ENCODE measurements around the gene GRIA4. TPM values are rescaled to one million over a fixed set of nuclear protein-coding genes. Genes with fewer than 3 reads are reported as not detected.

Gene GRIA4
- total RNA-seq, 1 experiment from 2014 or later, result not detected

GRCh38 chr11:105911454-105911853 lies 301.6 kb downstream of the GRIA4 start:
- H3K36me3 ChIP-seq (ENCODE audit: insufficient read depth, low read length, poor library complexity, severe bottlenecking), result no peaks in the 10 kb centered on the region
- no TSS peak for BruUV-seq (replicated peaks)
- no peaks in the 10 kb centered on the region for H3K27me3 ChIP-seq (replicated peaks; ENCODE audit: insufficient read depth, low read depth, low read length, poor library complexity)
- H3K27ac ChIP-seq (ENCODE audit: low read depth, low read length, poor library complexity, severe bottlenecking), result no peak overlapping the region
- no peaks in the 10 kb centered on the region for H3K9me3 ChIP-seq (ENCODE audit: low read depth, low read length, poor library complexity, severe bottlenecking)
- H3K4me1 ChIP-seq (ENCODE audit: insufficient read depth, low read length, poor library complexity, severe bottlenecking), result no peaks in the 10 kb centered on the region
- POLR2A ChIA-PET (ENCODE audit: low non-redundant PET), result no interaction called here
- DNase-seq (ENCODE audit: low spot score), result no peak
- TF ChIP-seq CTCF (conservative IDR thresholded peaks at IDR 0.05; ENCODE audit: low read depth, low read length) (no peak), EZH2 (IDR thresholded peaks at IDR 0.05; ENCODE audit: borderline replicate concordance, low read depth, low read length, poor library complexity, severe bottlenecking) (no peak)
- intact Hi-C loops (cut with micrococcal nuclease; ENCODE audit: unreplicated experiment), result no loop called here
- H3K4me3 ChIP-seq (ENCODE audit: low read depth, low read length, poor library complexity, severe bottlenecking), result no peak overlapping the region
- CTCF ChIA-PET, result no interaction called here

GRCh38 chr11:105912666-105913065 lies 302.8 kb downstream of the GRIA4 start:
- POLR2A ChIA-PET (ENCODE audit: low non-redundant PET), result no interaction called here
- no peaks in the 10 kb centered on the region for H3K9me3 ChIP-seq (ENCODE audit: low read depth, low read length, poor library complexity, severe bottlenecking)
- no peak overlapping the region for H3K4me3 ChIP-seq (ENCODE audit: low read depth, low read length, poor library complexity, severe bottlenecking)
- H3K36me3 ChIP-seq (ENCODE audit: insufficient read depth, low read length, poor library complexity, severe bottlenecking), result no peaks in the 10 kb centered on the region
- CTCF ChIA-PET, result no interaction called here
- no peak overlapping the region for H3K27ac ChIP-seq (ENCODE audit: low read depth, low read length, poor library complexity, severe bottlenecking)
- TF ChIP-seq EZH2 (IDR thresholded peaks at IDR 0.05; ENCODE audit: borderline replicate concordance, low read depth, low read length, poor library complexity, severe bottlenecking) (no peak), CTCF (conservative IDR thresholded peaks at IDR 0.05; ENCODE audit: low read depth, low read length) (no peak)
- intact Hi-C loops (cut with micrococcal nuclease; ENCODE audit: unreplicated experiment), result no loop called here
- H3K27me3 ChIP-seq (replicated peaks; ENCODE audit: insufficient read depth, low read depth, low read length, poor library complexity), result no peaks in the 10 kb centered on the region
- H3K4me1 ChIP-seq (ENCODE audit: insufficient read depth, low read length, poor library complexity, severe bottlenecking), result no peaks in the 10 kb centered on the region
- DNase-seq (ENCODE audit: low spot score), result no peak
- no TSS peak for BruUV-seq (replicated peaks)

- CTCF ChIA-PET, result no interaction called here
- POLR2A ChIA-PET (ENCODE audit: low non-redundant PET), result no interaction called here
Measured at GRCh38 chr11:105915021-105915420, 305.1 kb downstream of the GRIA4 start.

More at GRCh38 chr11:105915021-105915420, 305.1 kb downstream of the GRIA4 start:
- no peak overlapping the region for H3K27ac ChIP-seq (ENCODE audit: low read depth, low read length, poor library complexity, severe bottlenecking)
- TF ChIP-seq CTCF (conservative IDR thresholded peaks at IDR 0.05; ENCODE audit: low read depth, low read length), result no peak
- TF ChIP-seq EZH2 (IDR thresholded peaks at IDR 0.05; ENCODE audit: borderline replicate concordance, low read depth, low read length, poor library complexity, severe bottlenecking), result no peak
- no TSS peak for BruUV-seq (replicated peaks)
- H3K4me1 ChIP-seq (ENCODE audit: insufficient read depth, low read length, poor library complexity, severe bottlenecking), result no peaks in the 10 kb centered on the region
- H3K4me3 ChIP-seq (ENCODE audit: low read depth, low read length, poor library complexity, severe bottlenecking), result no peak overlapping the region
- no peaks in the 10 kb centered on the region for H3K9me3 ChIP-seq (ENCODE audit: low read depth, low read length, poor library complexity, severe bottlenecking)
- DNase-seq (ENCODE audit: low spot score), result no peak
- H3K36me3 ChIP-seq (ENCODE audit: insufficient read depth, low read length, poor library complexity, severe bottlenecking), result no peaks in the 10 kb centered on the region
- intact Hi-C loops (cut with micrococcal nuclease; ENCODE audit: unreplicated experiment), result no loop called here
- no peaks in the 10 kb centered on the region for H3K27me3 ChIP-seq (replicated peaks; ENCODE audit: insufficient read depth, low read depth, low read length, poor library complexity)

All from A673 (cell line).